H9 (cell line): ENCODE data around the gene CST3. TPM values are rescaled to one million over a fixed set of nuclear protein-coding genes. Genes with fewer than 3 reads are reported as not detected.

Experiments
- DNase-seq: peaks from one replicate; pipeline ENCODE4 v3.0.0-alpha.2; 2017
- H2AFZ ChIP-seq: one replicate; pipeline ENCODE4 v1.6.1; 2013; ENCODE audit warnings: mild to moderate bottlenecking, low read length, control low read depth, moderate library complexity
- H2AK5ac ChIP-seq: 2 replicates; pipeline ENCODE4 v1.6.1; 2013; ENCODE audit warnings: low read length, control low read depth, mixed read lengths; ENCODE audit not compliant: insufficient read length
- H2BK120ac ChIP-seq: one replicate; pipeline ENCODE4 v1.6.1; 2013; ENCODE audit warnings: low read depth, mild to moderate bottlenecking, low read length, control low read depth, inconsistent platforms; ENCODE audit not compliant: poor library complexity, severe bottlenecking
- H2BK12ac ChIP-seq: 2 replicates; pipeline ENCODE4 v1.6.1; 2013; ENCODE audit warnings: low read length, control low read depth, mixed read lengths, low read depth; ENCODE audit not compliant: insufficient read length
- H2BK15ac ChIP-seq: 2 replicates; pipeline ENCODE4 v1.6.1; 2013; ENCODE audit warnings: low read depth, low read length, control low read depth
- H2BK20ac ChIP-seq: one replicate; pipeline ENCODE4 v1.6.1; 2013; ENCODE audit warnings: low read depth, mild to moderate bottlenecking, low read length, control low read depth, inconsistent platforms; ENCODE audit not compliant: poor library complexity, severe bottlenecking
- H2BK5ac ChIP-seq: 2 replicates; pipeline ENCODE4 v1.6.1; 2013; ENCODE audit warnings: low read length, control low read depth, mixed read lengths; ENCODE audit not compliant: insufficient read length
- H3K14ac ChIP-seq: 2 replicates; pipeline ENCODE4 v1.6.1; 2013; ENCODE audit warnings: low read length, control low read depth; ENCODE audit not compliant: insufficient read depth
- H3K18ac ChIP-seq: 2 replicates; pipeline ENCODE4 v1.6.1; 2013; ENCODE audit warnings: low read depth, mild to moderate bottlenecking, mixed read lengths, low read length, control low read depth; ENCODE audit not compliant: insufficient read length
- H3K23ac ChIP-seq: 2 replicates; pipeline ENCODE4 v1.6.1; 2013; ENCODE audit warnings: low read length, control low read depth, mixed read lengths, low read depth; ENCODE audit not compliant: insufficient read length
- H3K23me2 ChIP-seq: 2 replicates; pipeline ENCODE4 v1.6.1; 2013; ENCODE audit warnings: low read depth, mild to moderate bottlenecking, mixed read lengths, low read length, control low read depth; ENCODE audit not compliant: insufficient read length, poor library complexity, severe bottlenecking
- H3K27ac ChIP-seq: 2 replicates; pipeline ENCODE4 v1.5.1; 2013; ENCODE audit warnings: low read length, control low read depth, mixed read lengths, low read depth; ENCODE audit not compliant: insufficient read length
- H3K27me3 ChIP-seq: 2 replicates; pipeline ENCODE4 v1.6.1; 2013; ENCODE audit warnings: low read length, control low read depth, inconsistent platforms; ENCODE audit not compliant: insufficient read depth
- H3K4ac ChIP-seq: 2 replicates; pipeline ENCODE4 v1.6.1; 2013; ENCODE audit warnings: low read depth, mild to moderate bottlenecking, control low read depth, inconsistent platforms, low read length, moderate library complexity
- H3K4me1 ChIP-seq: 2 replicates; pipeline ENCODE4 v1.6.1; 2013; ENCODE audit warnings: low read length, control low read depth, inconsistent platforms; ENCODE audit not compliant: insufficient read depth
- H3K4me2 ChIP-seq: 2 replicates; pipeline ENCODE4 v1.6.1; 2013; ENCODE audit warnings: low read length, control low read depth, mixed read lengths; ENCODE audit not compliant: insufficient read length, insufficient read depth
- H3K56ac ChIP-seq: 2 replicates; pipeline ENCODE4 v1.6.1; 2013; ENCODE audit warnings: low read depth, mild to moderate bottlenecking, mixed read lengths, low read length, control low read depth; ENCODE audit not compliant: insufficient read length
- H3K79me1 ChIP-seq: 2 replicates; pipeline ENCODE4 v1.6.1; 2013; ENCODE audit warnings: low read depth, mild to moderate bottlenecking, moderate library complexity, low read length, control low read depth, inconsistent platforms; ENCODE audit not compliant: insufficient read depth, poor library complexity, severe bottlenecking
- H3K79me2 ChIP-seq: 2 replicates; pipeline ENCODE4 v1.6.1; 2013; ENCODE audit warnings: low read length, control low read depth, inconsistent platforms; ENCODE audit not compliant: insufficient read depth
- H3K9ac ChIP-seq: 2 replicates; pipeline ENCODE4 v1.6.1; 2013; ENCODE audit warnings: low read length, control low read depth, mixed read lengths; ENCODE audit not compliant: insufficient read length; ENCODE audit errors: extremely low read depth
- H3K9me3 ChIP-seq: one replicate; pipeline ENCODE4 v1.6.1; 2013; ENCODE audit warnings: low read depth, low read length, inconsistent platforms; ENCODE audit not compliant: control insufficient read depth
- H3T11ph ChIP-seq: one replicate; pipeline ENCODE4 v1.6.1; 2013; ENCODE audit warnings: mild to moderate bottlenecking, low read length, control low read depth, inconsistent platforms
- H4K20me1 ChIP-seq: one replicate; pipeline ENCODE4 v1.6.1; 2013; ENCODE audit not compliant: control insufficient read depth, insufficient read length, insufficient read depth
- H4K5ac ChIP-seq: 2 replicates; pipeline ENCODE4 v1.6.1; 2013; ENCODE audit warnings: low read depth, mild to moderate bottlenecking, mixed read lengths, low read length, control low read depth; ENCODE audit not compliant: insufficient read length
- H4K8ac ChIP-seq: replicated peaks from 2 replicates; pipeline ENCODE4 v1.6.1; 2013; ENCODE audit warnings: low read length, control low read depth, mixed read lengths, low read depth; ENCODE audit not compliant: insufficient read length
- H4K91ac ChIP-seq: 2 replicates; pipeline ENCODE4 v1.6.1; 2013; ENCODE audit warnings: low read depth, mild to moderate bottlenecking, moderate library complexity, mixed read lengths, low read length, control low read depth; ENCODE audit not compliant: insufficient read length
- H3K27ac Mint-ChIP-seq, 3 experiments: 2 replicates in 2 of 3; 3 replicates in 1 of 3; pipeline ENCODE4 v1.8.0; 2020 to 2021; ENCODE audit warnings: mixed read lengths in 3 of 3, mild to moderate bottlenecking in 1 of 3, moderate library complexity in 1 of 3
- H3K27me3 Mint-ChIP-seq: 2 replicates; pipeline ENCODE4 v1.8.0; 2021; ENCODE audit warnings: low read depth, mild to moderate bottlenecking, moderate library complexity, mixed read lengths
- H3K36me3 Mint-ChIP-seq, 3 experiments: 2 replicates in 2 of 3; 3 replicates in 1 of 3; pipeline ENCODE4 v1.8.0; 2020 to 2021; ENCODE audit warnings: low read depth in 3 of 3, mixed read lengths in 3 of 3; ENCODE audit not compliant: insufficient read depth in 1 of 3
- H3K4me1 Mint-ChIP-seq, 2 experiments: 2 replicates each; pipeline ENCODE4 v1.8.0; 2020; ENCODE audit warnings: mixed read lengths in 2 of 2
- H3K4me3 Mint-ChIP-seq, 2 experiments: 2 replicates in 1 of 2; 3 replicates in 1 of 2; pipeline ENCODE4 v1.8.0; 2020 to 2021; ENCODE audit warnings: mild to moderate bottlenecking in 2 of 2, mixed read lengths in 2 of 2, moderate library complexity in 1 of 2
- H3K9me3 Mint-ChIP-seq, 2 experiments: 2 replicates in 1 of 2; 3 replicates in 1 of 2; pipeline ENCODE4 v1.8.0; 2020; ENCODE audit warnings: mild to moderate bottlenecking in 2 of 2, mixed read lengths in 2 of 2, moderate library complexity in 1 of 2
- CTCF ChIP-seq: fragments of 200-600 bp; sonication (generic); conservative IDR thresholded peaks from 3 replicates; pipeline ENCODE4 v1.8.0; 2021; ENCODE audit warnings: antibody characterized with exemption, mild to moderate bottlenecking
- WGBS: extraction: QIAGEN DNeasy Blood & Tissue Kit; methylation state at CpG from one replicate; pipeline ENCODE4 v1.1.7; 2013; ENCODE audit warnings: missing lambda C conversion rate, low lambda C conversion rate, mixed read lengths; ENCODE audit not compliant: insufficient read length; ENCODE audit errors: extremely low coverage; 5-methylcytosine and 5-hydroxymethylcytosine counted together
- total RNA-seq: library from RNA; stranded (reverse); gene quantifications from 2 replicates; pipeline ENCODE4 v1.2.1, GENCODE V29; 2021

Gene CST3
- total RNA-seq, 1 experiment from 2014 or later, result 77.2 TPM

GRCh38 chr20:23647346-23647745 lies 9.6 kb upstream of the CST3 start:
- no peak overlapping the region for H3K27ac Mint-ChIP-seq
- H2AFZ ChIP-seq, result no peak overlapping the region
- no peak overlapping the region for H3T11ph ChIP-seq
- no peak for TF ChIP-seq CTCF
- no peaks in the 10 kb centered on the region for H3K79me1 ChIP-seq
- H3K27me3 ChIP-seq, result no peaks in the 10 kb centered on the region
- WGBS, result no CpG with 5 or more reads among the region's 2 CpGs
- H3K27me3 Mint-ChIP-seq, result peaks cover 1% of the 10 kb centered on the region; the same call in 1 of the 2 replicates
- H3K79me2 ChIP-seq, result no peaks in the 10 kb centered on the region
- H4K20me1 ChIP-seq, result no peaks in the 10 kb centered on the region
- no peak overlapping the region for H2BK15ac ChIP-seq
- no peaks in the 10 kb centered on the region for H3K23me2 ChIP-seq
- H2AK5ac ChIP-seq, result no peak overlapping the region
- H3K4me3 Mint-ChIP-seq, result no peak overlapping the region
- H3K14ac ChIP-seq, result no peak overlapping the region
- H3K4me1 ChIP-seq, result no peaks in the 10 kb centered on the region; the same call in 1 of the 2 replicates
- H3K9me3 ChIP-seq, result no peaks in the 10 kb centered on the region
- no peak overlapping the region for H3K9ac ChIP-seq
- no peak overlapping the region for H3K4ac ChIP-seq
- DNase-seq, result no peak
- H2BK12ac ChIP-seq, result no peak overlapping the region
- H4K8ac ChIP-seq, result no peak overlapping the region
- peaks cover 8 to 11% of the 10 kb centered on the region in 2 experiments for H3K4me1 Mint-ChIP-seq
- H2BK5ac ChIP-seq, result no peak overlapping the region
- no peak overlapping the region for H3K4me2 ChIP-seq
- no peak overlapping the region for H2BK120ac ChIP-seq
- no peaks in the 10 kb centered on the region; a peak in 1 of 5 replicates for H3K9me3 Mint-ChIP-seq
- no peak overlapping the region for H3K56ac ChIP-seq
- no peak overlapping the region for H4K91ac ChIP-seq
- no peak overlapping the region for H4K5ac ChIP-seq
- H3K27ac ChIP-seq, result no peak overlapping the region
- H3K18ac ChIP-seq, result no peak overlapping the region
- H3K23ac ChIP-seq, result no peak overlapping the region
- H2BK20ac ChIP-seq, result no peak overlapping the region
- H3K36me3 Mint-ChIP-seq, result no peaks in the 10 kb centered on the region; a peak in 1 of 7 replicates
